GM21529 (cell line): ENCODE measurements around the gene CAPN1.
A peak's percentile ranks its signal among the peaks of the same experiment; 100 is the strongest.
"Not testable (repeated sequence)": the region's sequence is repeated elsewhere in the genome, so short reads cannot be mapped to it uniquely, and the experiment has no call there.

Experiments
- ATAC-seq: cut with Tn5 transposase; IDR thresholded peaks from one replicate; pipeline ENCODE4 v1.9.1; 2021; ENCODE audit not compliant: unreplicated experiment

Gene CAPN1

GRCh38 chr11:65181569-65182257 is at the start of gene CAPN1:
Gene CAPN1, plus strand, starts transcription at chr11:65181928. Its CDS starts 774 bp downstream, at chr11:65182702.
- ATAC-seq: peak; percentile 50

GRCh38 chr11:65132238-65132987 is 49.3 kb upstream of the CAPN1 start:
- peak; percentile 39 for ATAC-seq

DNA sequence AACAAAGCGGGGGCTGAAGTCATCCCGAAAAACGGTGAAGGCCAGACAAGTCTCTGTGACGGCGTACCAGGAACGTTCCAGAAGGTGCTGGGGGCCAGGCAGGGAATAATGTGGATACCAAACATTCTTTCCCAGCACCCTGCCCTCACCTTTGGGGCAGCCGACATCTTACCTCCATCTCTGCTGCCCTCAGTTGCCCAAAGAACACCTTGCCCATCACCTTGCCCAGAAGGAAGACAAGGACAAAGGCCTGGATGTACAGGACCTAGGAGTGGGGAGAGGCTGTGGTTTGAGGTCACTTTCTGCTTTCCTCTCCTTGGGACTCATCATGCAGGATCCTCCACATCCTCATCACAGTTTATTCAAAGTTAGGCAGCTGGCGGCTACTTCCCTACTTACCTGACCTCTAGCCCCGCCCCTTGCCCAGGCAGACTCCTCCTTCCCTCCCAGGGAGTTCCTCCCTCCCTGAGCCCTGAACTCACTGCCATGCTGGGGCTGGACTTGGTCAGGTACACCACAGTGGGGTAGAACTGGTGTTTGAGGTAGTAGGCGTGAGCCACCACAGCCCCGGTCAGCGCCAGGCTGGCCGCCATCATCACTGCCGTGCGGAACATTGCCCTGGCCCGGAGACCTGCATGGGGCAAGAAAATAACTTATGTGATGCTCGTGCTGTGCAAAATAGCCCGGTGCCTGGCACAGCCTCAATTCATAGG is 48.6 kb upstream of the CAPN1 start:
- ATAC-seq: no peak

GRCh38 chr11:65133724-65134123 is 48.0 kb upstream of the CAPN1 start:
- ATAC-seq: no peak

- peak; percentile 49 for ATAC-seq
Observed at GRCh38 chr11:65134240-65134951, 47.3 kb upstream of the CAPN1 start, which contains the start of gene SYVN1. Gene SYVN1, minus strand, starts transcription at chr11:65134519. Its CDS starts 918 bp downstream, at chr11:65133601.

DNA sequence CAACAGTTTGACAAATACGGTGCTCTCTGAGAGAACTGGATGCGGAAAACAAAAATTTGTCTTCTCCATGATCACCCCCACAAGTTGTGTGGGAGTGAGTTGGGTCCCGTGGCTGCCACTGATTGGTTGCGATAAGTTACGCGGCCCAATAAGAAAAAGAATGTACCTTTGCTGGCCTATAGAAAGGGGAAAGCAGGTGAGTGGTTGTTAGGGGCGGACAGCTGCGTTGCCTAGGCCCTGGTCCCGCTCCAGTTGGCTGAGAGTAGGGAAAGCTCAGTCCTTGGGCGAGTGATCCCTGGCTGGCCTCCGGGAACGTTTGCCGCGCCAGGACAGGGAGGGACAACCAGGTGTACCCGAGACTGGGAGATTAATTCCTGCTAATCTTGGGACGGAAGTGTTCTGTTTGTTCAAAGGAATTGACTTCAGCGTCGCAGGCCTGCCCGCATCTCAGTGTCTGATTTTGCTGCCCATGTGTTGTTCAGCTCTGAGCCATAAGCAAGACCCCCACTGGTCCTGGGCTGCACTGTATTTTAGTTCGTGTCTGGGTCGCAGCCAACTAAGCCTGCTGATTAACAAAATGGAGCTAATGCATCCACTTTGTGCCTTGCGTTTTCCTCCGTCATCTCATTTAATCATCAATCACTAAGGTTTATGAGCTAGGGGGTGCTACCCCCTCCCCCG is 46.6 kb upstream of the CAPN1 start:
- peak; percentile 66 for ATAC-seq

DNA sequence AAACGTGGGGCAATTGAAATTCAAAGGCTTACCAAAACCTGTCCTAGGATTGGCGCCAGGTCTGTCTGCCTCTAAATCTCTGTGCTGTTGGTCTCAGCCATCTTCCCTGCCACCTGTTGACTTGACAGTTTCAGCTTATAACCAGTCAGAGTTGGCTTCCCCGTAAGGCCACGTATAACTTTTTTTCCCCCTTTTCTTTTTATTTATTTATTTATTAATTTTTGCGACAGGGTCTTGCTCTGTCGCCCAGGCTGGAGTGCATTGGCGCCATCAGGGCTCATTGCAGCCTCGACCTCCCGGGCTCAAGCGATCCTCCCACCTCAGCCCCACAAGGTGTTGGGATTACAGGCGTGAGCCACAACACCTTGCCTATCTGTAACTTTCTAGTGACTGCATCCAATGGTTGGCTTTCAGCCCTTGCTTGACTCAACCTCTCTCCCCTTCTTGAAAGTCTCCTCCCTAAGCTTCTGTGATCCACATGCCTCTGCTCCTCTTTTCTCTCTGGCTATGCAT is 46.0 kb upstream of the CAPN1 start:
- ATAC-seq: no peak

DNA sequence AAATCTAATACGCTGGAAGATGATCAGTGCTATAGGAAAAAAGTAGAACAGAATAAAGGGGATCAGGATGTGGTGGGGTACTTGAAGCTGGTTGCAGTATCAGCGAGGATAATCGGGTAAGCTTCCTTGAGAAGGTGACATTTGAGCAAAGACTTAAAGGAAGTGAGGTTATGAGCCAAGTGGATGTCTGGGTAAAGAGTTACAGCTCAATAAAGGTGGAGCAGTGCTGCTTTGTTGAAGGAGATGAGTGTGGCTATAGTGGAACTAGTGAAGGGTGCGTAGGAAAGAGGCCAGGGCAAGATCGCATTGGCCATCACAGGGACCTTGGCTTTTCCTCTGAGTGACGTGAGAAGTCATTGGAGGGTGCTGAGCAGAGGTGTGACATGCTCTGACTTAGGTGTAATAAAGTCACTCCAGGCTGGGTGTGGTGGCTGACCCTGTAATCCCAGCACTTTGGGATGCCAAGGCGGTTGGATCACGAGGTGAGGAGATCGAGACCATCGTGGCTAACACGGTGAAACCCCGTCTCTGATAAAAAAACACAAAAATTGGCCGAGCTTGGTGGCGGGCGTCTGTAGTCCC is 45.1 kb upstream of the CAPN1 start:
- ATAC-seq: no peak

GRCh38 chr11:65141896-65142494 is 39.7 kb upstream of the CAPN1 start:
- ATAC-seq: no peak

GRCh38 chr11:65147352-65148075 is 34.2 kb upstream of the CAPN1 start:
- ATAC-seq: no peak

GRCh38 chr11:65148657-65149056 is 33.1 kb upstream of the CAPN1 start:
- ATAC-seq: no peak

GRCh38 chr11:65150131-65150508 is 31.6 kb upstream of the CAPN1 start:
- not testable (repeated sequence) for ATAC-seq

DNA sequence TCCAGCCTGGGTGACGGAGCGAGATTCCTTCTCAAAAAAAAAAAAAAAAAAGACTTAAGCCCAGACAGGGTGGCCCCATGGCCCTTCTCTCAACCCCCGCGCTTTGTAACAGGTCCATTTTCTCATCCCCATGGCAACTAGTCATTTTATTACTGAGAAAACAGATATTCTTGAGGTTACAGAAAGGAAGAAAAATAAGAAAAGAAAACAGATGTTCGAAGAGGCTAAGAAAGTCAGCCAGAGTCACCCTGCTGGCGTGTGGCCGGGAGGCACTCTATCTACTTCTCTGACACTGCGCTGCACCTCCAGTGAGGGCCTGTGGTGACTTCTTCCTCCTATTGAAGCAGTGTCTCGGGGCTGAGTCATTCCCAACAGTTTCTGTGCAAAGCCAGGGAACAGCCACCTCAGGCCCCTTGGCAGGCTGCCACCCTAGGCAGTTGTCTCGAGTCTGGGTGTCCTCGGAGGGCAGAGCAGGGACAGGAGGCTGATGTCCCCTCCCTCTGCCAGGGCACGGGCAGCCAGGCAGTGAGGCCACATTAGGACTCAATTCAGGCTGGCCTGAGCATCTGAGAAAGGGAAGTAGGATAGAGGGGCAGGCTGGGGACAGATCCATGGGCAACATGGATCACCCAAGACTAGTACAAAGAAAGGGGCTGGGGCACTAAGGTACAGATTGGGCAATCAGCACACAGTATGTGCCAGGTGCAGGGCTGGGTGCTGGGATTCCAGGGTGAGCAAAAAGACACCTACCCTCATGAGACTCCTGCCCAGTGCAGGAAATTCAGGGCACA is 31.0 kb upstream of the CAPN1 start:
- no peak for ATAC-seq

GRCh38 chr11:65151331-65151899 is 30.3 kb upstream of the CAPN1 start:
- no peak for ATAC-seq

DNA sequence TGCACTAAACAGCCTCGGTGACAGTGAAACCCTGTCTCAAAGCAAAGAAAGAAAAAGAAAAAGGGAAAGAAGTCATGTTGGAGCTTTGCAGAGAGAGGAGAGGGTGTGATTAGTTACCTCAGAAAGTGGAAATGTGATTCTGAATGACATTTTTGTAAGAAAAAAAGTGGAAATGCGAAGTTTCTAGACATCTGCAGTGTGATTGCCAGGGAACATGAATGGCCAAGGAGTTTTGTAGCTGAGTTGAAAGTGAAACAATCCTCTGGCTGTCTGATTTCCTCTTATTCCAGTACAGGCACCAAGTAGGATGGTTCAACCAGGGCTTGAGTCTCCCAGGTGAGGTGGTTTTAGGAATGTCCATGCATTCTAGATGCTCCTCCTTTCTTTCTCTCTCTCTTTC is 29.6 kb upstream of the CAPN1 start:
- ATAC-seq: no peak

DNA sequence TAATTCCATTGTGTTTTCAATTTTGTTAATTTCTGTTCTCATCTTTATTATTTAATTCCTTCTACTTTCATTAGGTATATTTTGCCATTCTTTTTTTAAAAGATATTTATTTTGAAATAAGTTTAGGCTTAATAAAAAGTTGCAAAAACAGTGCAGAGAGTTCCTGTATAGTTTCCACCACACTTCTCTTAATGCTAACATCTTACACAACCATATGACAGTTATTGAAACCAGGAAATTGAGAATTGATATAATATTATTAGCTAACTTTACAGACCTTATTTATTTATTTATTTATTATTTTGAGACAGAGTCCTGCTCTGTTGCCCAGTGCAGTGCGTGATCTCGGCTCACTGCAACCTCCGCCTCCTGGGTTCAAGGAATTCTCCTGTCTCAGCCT is 25.5 kb upstream of the CAPN1 start:
- ATAC-seq: no peak

- ATAC-seq: no peak
Observed at GRCh38 chr11:65156926-65157325, 24.8 kb upstream of the CAPN1 start.

- no peak for ATAC-seq
Observed at GRCh38 chr11:65157336-65157735, 24.4 kb upstream of the CAPN1 start.
